HG02981 (cell line): ENCODE results near the gene XPR1.
"Not testable (repeated sequence)": the region's sequence is repeated elsewhere in the genome, so short reads cannot be mapped to it uniquely, and the experiment has no call there.

ENCODE experiments used
- ATAC-seq: cut with Tn5 transposase; IDR thresholded peaks from one replicate; pipeline ENCODE4 v1.9.1; 2021; ENCODE audit warnings: mild to moderate bottlenecking, moderate library complexity; ENCODE audit not compliant: unreplicated experiment

Gene XPR1

DNA sequence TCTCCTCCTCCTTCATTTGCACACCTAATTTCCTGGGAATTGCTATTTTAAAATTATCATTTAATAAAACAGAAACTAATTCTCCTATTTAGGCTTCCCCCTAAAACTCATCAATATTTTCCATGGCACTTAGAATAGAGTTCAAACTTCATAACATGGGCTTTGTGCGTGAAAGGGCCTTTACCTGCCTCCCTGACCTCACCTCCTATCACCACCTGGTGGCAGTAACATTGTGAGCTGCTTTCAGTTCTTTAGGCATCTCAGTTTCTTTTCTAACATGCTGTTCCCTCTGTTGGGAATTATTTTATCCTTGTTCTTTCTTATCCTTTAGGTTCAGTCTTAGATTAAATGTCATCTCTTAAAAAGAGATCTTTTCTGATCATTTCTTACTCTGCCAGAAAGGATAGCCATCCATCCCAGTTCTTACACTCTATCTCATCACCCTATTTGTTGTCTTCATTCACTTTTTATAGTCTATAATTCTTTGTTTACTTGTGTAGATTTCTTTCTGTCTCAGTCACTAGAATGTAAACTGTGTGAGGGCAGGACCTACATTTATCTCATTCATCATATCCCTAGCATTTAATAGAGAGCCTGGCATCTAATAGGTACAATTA, 147.1 kb downstream of the XPR1 start:
- ATAC-seq: no peak

DNA sequence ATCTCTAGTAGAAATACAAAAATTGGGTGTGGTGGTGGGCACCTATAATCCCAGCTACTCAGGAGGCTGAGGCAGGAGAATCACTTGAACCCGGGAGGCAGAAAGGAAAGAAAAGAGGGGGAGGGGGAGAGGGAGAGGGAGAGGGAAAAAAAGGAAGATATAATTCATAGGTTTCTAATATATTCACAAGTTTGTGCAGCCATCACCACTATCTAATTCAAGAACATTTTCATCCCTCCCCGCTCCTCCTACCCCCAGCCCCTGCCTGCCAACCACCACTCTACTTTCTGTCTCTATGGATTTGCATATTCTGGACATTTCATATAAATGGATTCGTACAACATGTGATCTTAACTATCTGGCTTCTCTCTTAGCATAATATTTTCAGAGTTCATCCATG, 147.8 kb downstream of the XPR1 start:
- no peak for ATAC-seq

DNA sequence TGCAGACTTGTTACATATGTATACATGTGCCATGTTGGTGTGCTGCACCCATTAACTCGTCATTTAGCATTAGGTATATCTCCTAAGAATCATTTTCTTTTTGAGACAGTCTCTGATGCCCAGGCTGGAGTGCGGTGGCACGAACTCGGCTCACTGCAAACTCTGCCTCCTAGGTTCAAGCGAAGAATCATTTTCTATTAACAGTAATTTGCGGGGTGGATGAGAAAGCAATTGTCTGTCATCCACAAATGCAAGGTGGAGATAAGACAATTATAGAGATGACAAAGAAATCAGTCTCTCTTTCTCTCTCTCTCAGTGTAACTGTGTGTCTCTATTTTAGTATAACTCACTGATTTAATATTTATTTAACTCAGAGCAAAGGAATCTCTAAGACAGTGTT, 149.9 kb downstream of the XPR1 start:
- no peak for ATAC-seq

DNA sequence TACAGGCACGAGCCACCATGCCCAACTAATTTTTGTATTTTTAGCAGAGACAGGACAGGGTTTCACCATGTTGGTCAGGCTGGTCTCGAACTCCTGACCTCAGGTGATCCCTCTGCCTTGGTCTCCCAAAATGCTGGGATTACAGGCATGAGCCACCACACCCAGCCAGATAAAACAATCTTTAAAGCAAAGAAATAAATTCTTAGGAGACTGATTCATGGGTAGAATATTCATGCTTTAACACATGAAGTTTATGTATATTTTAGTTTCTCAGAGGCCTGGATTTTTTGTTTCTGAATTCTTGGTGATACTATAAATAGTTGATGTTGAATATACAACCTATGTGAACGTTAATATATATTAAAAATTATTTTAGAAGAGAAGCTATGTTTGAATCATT, 153.5 kb downstream of the XPR1 start:
- ATAC-seq: no peak

DNA sequence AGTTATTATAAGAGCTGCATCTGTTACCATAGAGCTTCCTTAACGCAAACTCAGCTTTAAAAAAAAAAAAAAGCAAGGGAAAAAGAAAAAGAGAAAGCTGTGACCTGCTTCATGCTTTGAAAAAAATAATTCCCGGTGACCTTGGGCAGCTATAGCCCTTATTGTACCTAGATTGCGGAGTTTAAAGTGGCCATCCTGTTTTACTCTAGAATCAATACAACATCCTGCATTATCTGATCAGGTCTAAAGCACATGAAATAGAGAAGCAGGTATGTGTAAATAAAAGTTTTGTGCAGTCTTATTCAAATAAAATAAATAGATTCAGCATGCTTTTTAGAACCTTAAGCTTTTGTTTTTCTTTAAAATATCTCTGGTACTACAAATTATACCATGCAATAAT, 154.1 kb downstream of the XPR1 start:
- ATAC-seq: no peak

DNA sequence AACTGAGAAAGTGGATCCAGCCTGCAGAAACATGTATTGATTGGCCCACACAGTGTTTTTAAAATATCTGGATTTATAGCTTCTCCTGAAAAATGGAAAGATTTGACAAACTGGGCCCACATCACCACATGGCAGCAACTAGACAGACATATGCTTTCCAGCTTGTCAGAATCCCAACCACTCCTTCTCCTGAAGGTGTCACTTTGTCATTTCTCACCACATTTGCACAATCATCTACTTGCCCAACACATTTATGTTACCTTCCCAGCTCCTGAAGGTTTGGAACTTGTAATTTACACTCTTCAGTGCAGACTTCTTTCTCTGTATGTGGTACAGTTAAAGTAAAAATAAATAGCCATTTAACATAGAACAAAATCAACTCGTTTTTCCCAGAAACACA, 154.8 kb downstream of the XPR1 start:
- no peak for ATAC-seq

DNA sequence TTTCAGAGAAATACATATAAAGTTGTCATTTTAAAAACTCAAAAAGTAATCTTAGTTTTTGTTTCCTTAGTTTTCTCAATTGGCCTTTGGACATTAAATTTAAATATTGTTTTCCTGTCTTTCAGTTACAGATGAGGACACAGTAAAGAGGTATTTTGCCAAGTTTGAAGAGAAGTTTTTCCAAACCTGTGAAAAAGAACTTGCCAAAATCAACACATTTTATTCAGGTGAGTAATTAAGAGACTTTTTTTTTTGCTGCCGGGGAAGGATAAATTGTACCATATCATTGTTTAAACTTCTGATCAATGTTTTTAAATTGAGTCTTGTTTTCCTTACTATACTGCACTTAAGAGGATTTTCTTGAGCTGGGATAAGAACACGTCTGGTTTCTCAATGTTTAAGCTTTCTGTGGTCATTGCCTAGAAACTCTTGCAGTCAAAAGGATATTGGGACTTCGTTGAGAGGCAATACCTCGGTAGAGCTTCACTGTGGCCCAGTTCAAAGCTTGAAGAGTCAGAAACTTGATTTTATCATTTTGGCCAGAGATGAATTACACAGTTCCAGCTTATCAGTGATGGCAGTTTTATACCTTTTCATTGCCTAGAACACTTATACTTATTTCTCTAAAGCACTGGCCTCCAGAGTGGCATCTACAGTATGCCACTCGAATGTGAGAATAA, 155.9 kb downstream of the XPR1 start:
- no peak for ATAC-seq

DNA sequence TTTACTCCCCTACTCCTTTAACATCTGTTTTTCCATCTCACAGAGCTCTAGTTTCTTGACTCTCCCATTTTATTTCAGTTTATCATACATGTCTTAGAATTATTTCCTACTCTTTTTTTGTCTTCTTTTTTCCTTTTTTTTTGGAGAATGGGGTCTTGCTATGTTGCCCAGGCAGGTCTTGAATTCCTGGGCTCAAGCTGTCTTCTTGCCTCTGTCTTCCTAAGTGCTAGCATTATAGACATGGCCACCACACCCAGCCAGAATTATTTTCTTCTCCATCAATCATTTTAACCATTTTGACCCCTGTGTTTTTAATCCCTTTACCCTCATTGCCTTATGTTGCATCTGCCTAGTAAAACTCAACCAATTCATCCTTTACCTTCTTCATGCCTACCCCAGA, 157.6 kb downstream of the XPR1 start:
- ATAC-seq: no peak

DNA sequence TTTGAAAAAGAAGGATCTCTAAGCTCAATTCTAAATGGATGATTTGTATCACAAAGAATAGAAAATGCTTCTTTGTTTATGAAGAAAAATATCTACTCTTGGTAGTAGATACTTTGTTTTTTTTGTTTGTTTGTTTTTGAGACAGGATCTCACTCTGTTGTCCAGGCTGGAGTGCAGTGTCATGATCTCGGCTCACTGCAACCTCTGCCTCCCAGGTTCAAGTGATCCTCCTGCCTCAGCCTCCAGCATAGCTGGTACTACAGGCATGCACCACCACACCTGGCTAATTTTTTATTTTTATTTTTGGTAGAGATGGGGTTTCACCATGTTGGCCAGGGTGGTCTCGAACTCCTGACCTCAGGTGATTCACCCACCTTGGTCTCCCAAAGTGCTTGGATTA, 159.3 kb downstream of the XPR1 start:
- not testable (repeated sequence) for ATAC-seq

DNA sequence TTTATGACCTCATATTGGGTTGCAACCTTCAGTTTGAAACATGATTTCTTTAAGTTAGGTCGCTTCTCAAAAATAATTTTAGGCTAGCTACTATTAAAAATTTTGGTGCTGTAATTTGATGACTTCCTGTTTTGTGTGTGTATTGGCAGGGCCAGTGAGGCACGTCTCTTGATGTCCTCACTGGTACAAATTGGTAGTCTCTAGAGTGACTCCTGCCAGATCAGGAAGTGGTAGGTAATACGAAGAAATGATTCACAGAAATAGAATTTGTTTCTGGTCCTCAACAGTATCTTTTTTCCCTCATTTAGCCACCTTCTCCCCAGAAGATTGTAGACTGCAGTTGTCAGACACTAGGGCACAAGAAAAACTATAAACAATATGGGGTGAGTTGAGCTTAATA, 160.0 kb downstream of the XPR1 start:
- no peak for ATAC-seq

DNA sequence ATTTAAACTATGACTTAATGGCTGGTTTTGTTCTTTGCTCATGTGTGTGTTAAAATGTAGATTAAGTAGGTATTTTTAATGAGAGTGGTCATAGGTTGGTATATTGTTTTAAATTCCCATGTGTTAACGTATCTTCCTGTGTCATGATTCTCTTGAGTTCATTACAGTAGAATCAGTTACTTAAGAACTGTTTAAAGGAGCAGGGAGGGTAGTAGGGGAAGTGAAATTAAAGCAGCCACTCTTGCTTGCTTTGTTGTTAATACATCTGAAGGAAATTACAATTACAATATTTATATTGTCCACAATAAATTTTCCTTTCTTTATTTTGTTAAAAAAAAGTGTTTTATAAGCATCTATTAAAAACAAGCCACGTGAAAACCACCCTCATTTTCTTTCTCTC, 161.6 kb downstream of the XPR1 start:
- ATAC-seq: no peak

DNA sequence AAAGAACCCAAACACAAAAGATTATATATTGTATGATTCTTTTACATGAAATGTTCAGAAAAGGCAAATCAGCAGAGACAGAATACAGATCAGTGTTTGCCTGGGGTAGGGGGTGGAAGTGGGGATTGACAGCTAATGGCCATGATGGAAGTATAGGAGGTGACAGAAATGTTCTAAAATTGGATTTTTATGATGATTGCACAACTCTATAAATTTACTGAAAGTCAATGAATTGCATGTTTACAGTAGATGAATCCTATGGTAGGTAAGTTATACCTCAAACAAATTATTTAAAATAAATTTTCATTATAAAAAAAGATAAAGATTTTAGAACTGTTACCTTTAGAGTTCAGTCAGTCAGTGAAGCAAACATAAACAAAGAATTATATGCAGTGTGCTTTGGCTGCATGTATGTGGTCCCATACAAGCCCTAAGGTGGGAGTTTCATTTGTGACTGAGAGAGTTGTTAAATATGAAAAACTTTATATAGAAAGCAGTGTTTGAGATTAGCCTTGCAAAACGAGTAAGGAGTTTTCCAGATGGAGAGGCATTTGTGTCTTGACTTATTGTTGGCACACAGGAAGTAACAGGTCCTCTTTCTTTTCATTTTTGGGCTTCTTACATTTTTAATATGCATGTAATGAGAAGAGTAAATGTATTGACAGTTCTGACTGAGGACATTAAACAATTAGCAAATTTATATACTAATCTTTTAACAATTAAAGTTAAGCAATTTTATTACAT, 165.2 kb downstream of the XPR1 start:
- ATAC-seq: no peak

DNA sequence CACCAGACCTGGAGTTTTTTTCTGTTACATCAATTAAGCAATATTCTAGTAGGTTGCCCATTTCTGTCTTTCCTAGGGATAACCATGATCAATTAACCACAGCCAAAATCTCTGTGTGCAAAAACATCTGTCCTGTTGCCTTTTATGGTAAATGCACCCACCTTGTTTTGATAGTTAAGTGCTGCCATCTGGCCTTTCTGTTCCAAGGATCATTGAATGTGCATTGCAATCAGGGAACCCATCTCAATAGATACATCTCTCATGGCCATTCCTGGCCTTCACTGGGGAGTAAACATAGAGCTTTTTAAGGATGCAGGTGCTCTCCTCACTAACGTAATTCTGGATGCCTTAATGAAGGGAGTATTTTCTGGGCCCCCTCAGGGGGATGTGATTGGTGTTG, 169.1 kb downstream of the XPR1 start:
- ATAC-seq: no peak

DNA sequence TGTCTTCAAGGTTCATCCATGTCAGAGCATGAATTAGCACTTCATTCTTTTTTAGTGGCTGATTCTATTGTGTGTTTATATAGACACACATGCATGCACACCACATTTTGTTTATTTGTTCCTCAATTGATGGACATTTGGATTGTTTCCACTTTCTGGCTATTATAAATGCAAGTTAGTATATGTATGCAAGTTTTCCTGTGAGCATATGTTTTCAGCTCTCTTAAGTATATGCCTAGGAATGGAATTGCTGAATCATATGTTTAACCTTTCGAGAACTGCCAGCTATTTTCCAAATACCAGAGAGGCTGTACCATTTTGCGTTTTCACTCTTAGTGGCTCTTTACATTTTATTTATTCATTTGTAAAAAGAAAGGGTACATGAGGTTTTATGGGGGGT, 171.0 kb downstream of the XPR1 start:
- no peak for ATAC-seq

DNA sequence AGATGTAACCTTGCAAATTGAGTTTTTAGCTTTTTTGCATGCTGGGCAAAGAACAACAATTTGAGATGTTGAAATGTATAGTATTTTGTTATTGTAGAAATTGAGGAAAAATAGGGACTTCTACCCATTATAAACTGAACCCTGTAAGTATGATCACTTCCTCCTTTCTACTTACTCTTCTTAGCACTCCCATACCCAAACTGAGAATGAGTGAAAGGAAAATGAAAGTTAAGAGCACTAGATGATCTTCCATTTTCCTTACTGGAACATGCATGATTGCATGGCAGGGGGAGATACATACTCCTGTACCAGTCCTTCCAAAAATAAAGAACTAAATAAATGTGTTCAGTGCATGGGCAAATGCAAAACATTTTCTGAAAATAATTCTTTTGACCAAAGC, 173.5 kb downstream of the XPR1 start:
- ATAC-seq: peak; percentile 67

DNA sequence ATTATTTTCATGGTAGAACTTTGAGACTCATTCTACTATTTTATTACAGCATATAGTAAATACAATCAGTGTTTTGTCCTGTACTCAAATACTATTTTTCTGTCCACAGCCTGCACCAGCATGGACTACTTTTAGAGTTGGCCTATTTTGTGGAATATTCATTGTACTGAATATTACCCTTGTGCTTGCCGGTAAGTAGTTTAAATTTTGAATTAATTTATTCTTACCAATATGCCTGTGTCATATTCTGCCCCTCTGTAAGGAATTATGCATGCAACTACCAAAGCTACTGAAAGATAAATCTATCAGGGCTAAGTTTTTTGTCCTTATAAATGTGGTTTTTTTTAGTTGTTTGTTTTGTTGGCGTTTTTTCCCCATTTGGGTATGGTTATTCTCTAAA, 179.5 kb downstream of the XPR1 start:
- ATAC-seq: no peak

DNA sequence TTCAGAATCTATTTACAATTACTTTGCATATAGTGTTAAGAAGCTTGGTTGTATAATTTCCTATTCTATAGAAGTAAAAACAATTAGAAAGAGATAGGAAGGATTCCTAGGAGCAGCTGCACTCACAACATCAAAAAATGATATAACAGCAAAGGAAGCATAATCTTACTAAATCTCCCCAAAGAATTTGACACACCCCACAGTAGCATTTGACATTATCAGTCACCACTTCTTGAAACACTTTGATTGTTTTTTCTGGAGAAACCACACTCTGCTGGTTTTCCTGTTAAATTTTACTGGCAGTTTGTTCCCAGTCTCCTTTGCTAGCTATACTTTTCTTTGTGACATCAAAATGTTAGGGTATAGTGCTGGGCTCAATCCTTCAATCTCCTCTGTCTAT, 180.1 kb downstream of the XPR1 start:
- ATAC-seq: no peak

DNA sequence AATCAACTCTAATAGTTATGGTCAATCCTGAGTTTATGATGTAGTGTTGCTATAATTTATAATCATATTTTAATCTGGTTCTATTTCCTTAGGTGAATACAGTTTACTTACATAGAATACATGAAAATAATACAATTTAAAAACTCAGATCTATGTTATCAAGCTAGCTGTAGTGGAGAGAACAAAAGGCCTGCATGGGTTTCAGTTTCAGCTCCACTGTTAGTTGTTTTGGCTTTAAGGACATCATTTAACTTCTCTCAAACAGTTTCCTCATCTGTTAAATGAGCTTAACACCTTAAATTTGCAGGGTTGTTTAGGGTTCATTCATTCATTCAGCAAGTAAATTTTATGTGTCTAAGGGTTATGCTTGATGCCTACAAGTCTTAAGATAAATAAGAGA, 182.4 kb downstream of the XPR1 start:
- ATAC-seq: no peak

DNA sequence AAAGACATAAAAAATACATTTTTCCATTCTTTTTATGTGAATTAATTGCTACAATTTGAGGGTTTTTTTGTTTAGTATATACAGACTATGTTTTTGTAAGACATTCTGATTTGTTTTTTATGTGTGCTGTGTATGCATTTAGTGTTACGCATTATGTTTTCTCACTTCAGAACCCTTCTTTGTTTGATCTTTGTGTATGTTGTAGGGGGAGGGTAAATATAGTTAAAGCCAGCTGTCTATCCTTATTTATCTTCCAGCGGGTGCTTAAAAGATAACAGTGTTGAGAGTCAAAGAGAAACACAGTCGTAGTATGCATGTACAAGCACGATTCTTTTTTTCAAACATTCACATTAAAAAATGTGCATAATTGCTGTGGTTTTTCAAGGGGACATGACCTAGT, 183.4 kb downstream of the XPR1 start:
- no peak for ATAC-seq

DNA sequence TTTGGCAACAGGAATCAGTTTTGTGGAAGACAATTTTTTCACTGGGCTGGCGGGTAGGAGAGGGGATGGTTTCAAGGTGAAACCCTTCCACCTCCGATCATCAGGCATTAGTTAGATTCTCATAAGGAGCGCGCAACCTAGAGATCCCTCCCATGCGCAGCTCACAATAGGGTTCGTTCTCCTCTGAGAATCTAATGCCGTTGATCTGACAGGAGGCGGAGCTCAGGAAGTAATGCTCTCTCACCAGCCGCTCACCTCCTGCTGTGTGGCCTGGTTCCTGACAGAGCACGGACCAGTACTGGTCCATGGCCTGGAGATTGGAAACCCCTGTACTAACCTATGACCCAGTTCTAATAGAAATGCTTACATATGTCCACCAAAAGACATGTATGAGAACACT, 184.3 kb downstream of the XPR1 start:
- ATAC-seq: no peak

DNA sequence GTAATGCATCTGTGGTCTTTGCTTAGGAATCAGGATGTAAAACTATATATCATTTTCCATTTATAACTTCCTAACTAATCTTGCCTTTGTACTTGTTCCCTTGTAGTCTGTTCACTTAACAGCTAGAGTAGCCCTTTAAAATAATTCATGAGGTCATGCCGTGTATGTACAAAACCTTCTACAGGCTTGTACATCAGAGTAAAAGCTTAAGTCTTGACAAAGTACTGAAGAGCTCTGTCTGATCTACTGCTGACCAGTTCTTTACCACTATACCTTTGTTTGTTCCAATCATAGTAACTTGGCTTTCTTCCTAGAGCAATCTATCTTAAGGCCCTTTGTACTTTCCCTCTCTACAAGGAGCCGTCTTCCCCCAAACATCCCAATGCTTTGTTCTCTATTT, 190.1 kb downstream of the XPR1 start:
- no peak for ATAC-seq

DNA sequence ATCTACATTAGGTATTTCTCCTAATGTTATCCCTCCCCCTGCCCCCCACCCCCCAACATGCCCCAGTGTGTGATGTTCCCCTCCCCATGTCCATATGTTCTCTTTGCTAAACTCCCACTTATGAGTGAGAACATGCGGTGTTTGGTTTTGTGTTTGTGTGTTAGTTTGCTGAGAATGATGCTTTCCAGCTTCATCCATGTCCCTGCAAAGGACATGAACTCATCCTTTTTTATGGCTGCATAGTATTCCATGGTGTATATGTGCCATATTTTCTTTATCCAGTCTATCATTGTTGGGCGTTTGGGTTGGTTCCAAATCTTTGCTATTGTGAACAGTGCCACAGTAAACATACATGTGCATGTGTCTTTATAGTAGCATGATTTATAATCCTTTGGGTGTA, 199.7 kb downstream of the XPR1 start:
- ATAC-seq: not testable (repeated sequence)
